Breast epithelium (tissue), 4 donors: ENCODE data around the gene ARL4D. TPM values are rescaled to one million over a fixed set of nuclear protein-coding genes. Genes with fewer than 3 reads are reported as not detected.

ENCODE experiments used
- DNase-seq, 2 donors: peaks; one replicate each; pipeline ENCODE4 v3.0.0-alpha.2; 2019; ENCODE audit warnings: low spot score in 2 of 2
- H3K27ac ChIP-seq, 2 donors: fragments of 200-600 bp; sonication (generic) in 1 of 2; one replicate each; pipeline ENCODE4 v1.5.1; 2016 to 2019; ENCODE audit warnings: mild to moderate bottlenecking in 1 of 2
- H3K27me3 ChIP-seq, 2 donors: fragments of 200-600 bp; sonication (generic) in 1 of 2; one replicate each; pipeline versions ENCODE4 v1.5.1 to v1.6.0; 2017 to 2019; ENCODE audit warnings: control low read depth in 1 of 2, mild to moderate bottlenecking in 1 of 2
- H3K36me3 ChIP-seq: fragments of 200-600 bp; one replicate; pipeline ENCODE4 v1.5.1; 2019
- H3K4me1 ChIP-seq, 2 donors: fragments of 200-600 bp; sonication (generic); one replicate each; pipeline ENCODE4 v1.5.1; 2016 to 2019; ENCODE audit warnings: control low read depth in 1 of 2
- H3K4me3 ChIP-seq, 3 donors: fragments of 200-600 bp; sonication (generic); 1 replicate in 2 of 3; 2 replicates in 1 of 3; pipeline ENCODE4 v1.5.1; 2016 to 2019; ENCODE audit warnings: mild to moderate bottlenecking in 3 of 3, moderate library complexity in 2 of 3
- H3K9me3 ChIP-seq, 2 donors: fragments of 200-600 bp; sonication (generic) in 1 of 2; one replicate each; pipeline ENCODE4 v1.5.1; 2016 to 2019; ENCODE audit warnings: control low read depth in 1 of 2
- CTCF ChIP-seq, 3 donors: fragments of 450-650 bp; IDR thresholded peaks; one replicate each; pipeline ENCODE4 v1.5.1; 2016 to 2017; ENCODE audit warnings: antibody characterized with exemption in 3 of 3, mild to moderate bottlenecking in 3 of 3, moderate library complexity in 3 of 3
- POLR2A ChIP-seq: fragments of 450-650 bp; IDR thresholded peaks from one replicate; pipeline ENCODE4 v1.6.1; 2016; ENCODE audit warnings: antibody characterized with exemption, mild to moderate bottlenecking, moderate library complexity
- POLR2AphosphoS5 ChIP-seq, 3 donors: sonication (generic); formaldehyde crosslinking; IDR thresholded peaks; one replicate each; pipeline ENCODE4 v1.6.1; 2017; ENCODE audit warnings: antibody characterized with exemption in 3 of 3
- intact Hi-C: fragments of 100-400 bp; cut with DNase I; formaldehyde crosslinking; loops from one replicate; pipeline ENCODE4 v1.15.1; 2023; ENCODE audit warnings: low total_unique reads
- total RNA-seq, 3 donors: library from RNA; depleted of rRNA; stranded (reverse); fragments of >200 nt; gene quantifications; one replicate each; pipeline ENCODE4 v1.1.0, GENCODE V29; 2016

ARL4D gene
- total RNA-seq, 3 donors from 2014 or later: 6.1 to 15.4 (median 7.2) TPM

DNA sequence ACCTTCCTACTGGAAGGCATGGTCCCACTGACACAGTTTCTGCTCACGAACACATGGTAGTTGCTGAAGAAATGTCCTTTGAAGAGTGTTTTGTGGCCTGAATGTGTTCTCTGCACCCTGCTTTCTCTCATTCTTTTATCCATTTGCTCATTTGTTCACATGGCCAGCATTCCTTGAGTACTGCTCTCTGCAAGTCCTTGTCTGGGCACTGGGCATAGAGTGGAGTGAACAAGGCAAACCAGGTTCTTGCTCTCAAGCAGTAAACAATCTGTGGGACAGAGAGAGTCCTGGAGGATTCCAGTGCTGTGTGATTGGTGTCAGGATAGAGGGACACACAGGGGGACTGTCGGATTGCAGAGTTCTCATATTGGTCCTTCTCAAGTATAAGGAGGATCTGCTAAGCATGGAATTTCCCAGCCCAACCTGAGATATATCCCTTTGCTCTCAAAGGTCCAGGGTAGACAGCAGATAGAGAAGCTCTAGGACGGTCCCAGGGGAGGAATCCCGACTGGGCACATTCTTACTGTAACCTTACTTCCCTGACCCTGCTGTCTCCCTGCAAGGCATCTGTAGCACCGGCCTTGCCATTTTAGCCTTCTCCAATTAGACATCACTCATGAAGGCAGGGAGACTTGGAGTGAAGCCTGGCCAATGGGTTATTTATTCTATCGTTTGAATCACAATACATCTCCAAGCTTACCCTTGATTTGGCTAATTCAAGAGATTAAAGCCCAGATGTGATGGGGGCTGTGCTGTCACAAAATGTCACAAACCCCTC lies 32.3 kb downstream of the ARL4D start:
- intact Hi-C loops: no loop called here
- Histone ChIP-seq H3K36me3 (no peaks in the 10 kb centered on the region), H3K4me3 (no peak overlapping the region), H3K27me3 (no peaks in the 10 kb centered on the region), H3K9me3 (no peaks in the 10 kb centered on the region), H3K4me1 (no peaks in the 10 kb centered on the region), H3K27ac (peak overlapping the region in 1 of 2 donors; percentile 38)
- DNase-seq: no peak
- no peak for TF ChIP-seq POLR2AphosphoS5 (IDR thresholded peaks at IDR 0.05)
- TF ChIP-seq CTCF (IDR thresholded peaks at IDR 0.05): no peak
- no peak for TF ChIP-seq POLR2A

DNA sequence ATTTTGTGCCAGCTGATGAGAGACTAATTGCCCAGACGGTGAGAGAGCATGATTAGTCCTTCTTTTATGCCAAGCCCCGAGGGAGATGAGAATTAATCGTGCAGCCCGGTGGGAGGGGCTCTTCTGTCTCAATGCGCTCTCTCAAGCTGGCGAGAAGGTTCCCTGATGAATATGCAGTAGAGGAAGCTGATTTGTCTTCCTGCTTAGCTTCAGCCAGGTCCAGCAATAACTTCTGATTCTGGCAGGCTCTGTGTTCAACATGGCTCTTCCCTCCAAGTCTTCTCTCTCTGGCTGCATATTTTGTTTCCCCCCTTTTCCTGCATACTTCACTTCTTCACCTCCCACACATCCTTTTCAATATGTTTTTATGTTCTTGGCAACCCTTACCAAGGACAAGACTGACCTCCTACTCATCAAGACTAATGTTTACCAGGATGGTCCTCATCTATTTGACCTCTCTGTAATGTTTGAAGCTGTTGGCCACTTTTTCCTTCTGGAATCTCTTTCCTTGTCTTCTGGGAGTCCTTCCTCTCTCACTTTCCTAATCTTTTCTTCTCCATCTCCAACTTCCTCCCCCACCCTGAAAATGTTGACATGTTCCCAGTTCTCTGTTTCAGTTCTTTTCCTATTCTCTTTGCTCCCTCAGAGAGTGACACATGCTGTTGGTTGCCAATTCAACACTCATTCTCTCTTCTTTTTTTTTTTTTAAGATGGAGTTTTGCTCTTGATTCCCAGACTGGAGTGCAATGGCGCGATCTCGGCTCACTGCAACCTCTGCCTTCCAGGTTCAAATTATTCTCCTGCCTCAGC lies 33.1 kb downstream of the ARL4D start:
- Histone ChIP-seq H3K27me3 (no peaks in the 10 kb centered on the region), H3K27ac (peak overlapping the region in 1 of 2 donors; percentile 38), H3K4me1 (no peaks in the 10 kb centered on the region), H3K36me3 (no peaks in the 10 kb centered on the region), H3K9me3 (no peaks in the 10 kb centered on the region), H3K4me3 (no peak overlapping the region)
- TF ChIP-seq CTCF (IDR thresholded peaks at IDR 0.05) (no peak), POLR2A (no peak), POLR2AphosphoS5 (IDR thresholded peaks at IDR 0.05) (no peak)
- intact Hi-C loops: no loop called here
- DNase-seq: no peak

DNA sequence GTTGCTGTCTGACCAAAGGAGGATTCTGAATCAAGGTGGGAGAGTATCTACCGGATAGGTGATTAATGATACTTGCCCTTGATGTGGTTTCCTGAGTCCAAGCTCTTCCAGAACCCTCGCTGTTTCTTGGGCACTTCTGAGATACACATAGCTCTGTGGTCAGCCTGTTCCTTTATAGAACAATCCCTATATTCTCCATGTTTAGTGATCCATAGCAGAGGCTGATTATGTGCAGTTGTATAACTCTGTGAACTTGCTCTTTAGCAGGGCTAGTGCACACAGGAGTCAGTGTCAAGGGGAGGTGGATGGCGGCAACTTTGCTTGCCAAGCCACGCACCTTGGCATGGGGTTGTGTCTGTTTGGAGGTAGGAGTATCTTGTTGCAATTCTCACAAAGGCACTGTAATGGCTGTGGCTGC lies 36.1 kb downstream of the ARL4D start:
- no peaks in the 10 kb centered on the region for H3K4me1 ChIP-seq
- intact Hi-C loops: no loop called here
- no peak overlapping the region for H3K27ac ChIP-seq
- H3K36me3 ChIP-seq: no peaks in the 10 kb centered on the region
- TF ChIP-seq CTCF (IDR thresholded peaks at IDR 0.05): no peak
- no peak for TF ChIP-seq POLR2AphosphoS5 (IDR thresholded peaks at IDR 0.05)
- no peak for TF ChIP-seq POLR2A
- no peak for DNase-seq
- no peaks in the 10 kb centered on the region for H3K9me3 ChIP-seq
- no peak overlapping the region for H3K4me3 ChIP-seq
- H3K27me3 ChIP-seq: no peaks in the 10 kb centered on the region

GRCh38 chr17:43437756-43438155 lies 39.0 kb downstream of the ARL4D start:
- intact Hi-C loops: no loop called here
- H3K27me3 ChIP-seq: no peaks in the 10 kb centered on the region
- DNase-seq: no peak
- H3K9me3 ChIP-seq: no peaks in the 10 kb centered on the region
- H3K4me3 ChIP-seq: no peak overlapping the region
- no peak overlapping the region for H3K27ac ChIP-seq
- no peak for TF ChIP-seq CTCF (IDR thresholded peaks at IDR 0.05)
- no peak for TF ChIP-seq POLR2AphosphoS5 (IDR thresholded peaks at IDR 0.05)
- TF ChIP-seq POLR2A: no peak
- no peaks in the 10 kb centered on the region for H3K36me3 ChIP-seq
- H3K4me1 ChIP-seq: no peaks in the 10 kb centered on the region

DNA sequence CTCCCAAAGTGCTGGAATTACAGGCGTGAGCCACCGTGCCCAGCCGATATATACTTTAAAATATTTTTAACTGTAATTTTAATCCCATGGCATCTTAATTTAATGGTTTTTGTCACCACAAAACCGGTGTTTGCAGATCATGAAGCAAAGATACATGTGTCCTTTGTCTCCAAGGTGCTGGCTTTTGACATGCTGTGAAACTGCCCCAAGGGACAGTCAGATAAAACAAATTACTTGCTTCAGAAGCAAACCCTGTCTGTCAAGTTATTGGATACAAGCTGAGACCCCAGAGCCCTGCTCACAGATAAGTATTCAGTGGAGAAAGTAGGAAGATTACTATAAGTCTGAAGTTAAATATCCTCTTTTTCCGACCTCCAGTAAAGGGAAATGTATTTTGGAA lies 39.8 kb downstream of the ARL4D start:
- Histone ChIP-seq H3K27ac (no peak overlapping the region), H3K9me3 (no peaks in the 10 kb centered on the region), H3K4me1 (no peaks in the 10 kb centered on the region), H3K27me3 (no peaks in the 10 kb centered on the region), H3K4me3 (no peak overlapping the region), H3K36me3 (no peaks in the 10 kb centered on the region)
- intact Hi-C loops: no loop called here
- TF ChIP-seq POLR2AphosphoS5 (IDR thresholded peaks at IDR 0.05) (no peak), CTCF (IDR thresholded peaks at IDR 0.05) (no peak), POLR2A (no peak)
- no peak for DNase-seq
